ENCODE results near the gene LILRB3.
"Not testable (repeated sequence)": the region's sequence is repeated elsewhere in the genome, so short reads cannot be mapped to it uniquely, and the experiment has no call there.

LILRB3 gene

DNA sequence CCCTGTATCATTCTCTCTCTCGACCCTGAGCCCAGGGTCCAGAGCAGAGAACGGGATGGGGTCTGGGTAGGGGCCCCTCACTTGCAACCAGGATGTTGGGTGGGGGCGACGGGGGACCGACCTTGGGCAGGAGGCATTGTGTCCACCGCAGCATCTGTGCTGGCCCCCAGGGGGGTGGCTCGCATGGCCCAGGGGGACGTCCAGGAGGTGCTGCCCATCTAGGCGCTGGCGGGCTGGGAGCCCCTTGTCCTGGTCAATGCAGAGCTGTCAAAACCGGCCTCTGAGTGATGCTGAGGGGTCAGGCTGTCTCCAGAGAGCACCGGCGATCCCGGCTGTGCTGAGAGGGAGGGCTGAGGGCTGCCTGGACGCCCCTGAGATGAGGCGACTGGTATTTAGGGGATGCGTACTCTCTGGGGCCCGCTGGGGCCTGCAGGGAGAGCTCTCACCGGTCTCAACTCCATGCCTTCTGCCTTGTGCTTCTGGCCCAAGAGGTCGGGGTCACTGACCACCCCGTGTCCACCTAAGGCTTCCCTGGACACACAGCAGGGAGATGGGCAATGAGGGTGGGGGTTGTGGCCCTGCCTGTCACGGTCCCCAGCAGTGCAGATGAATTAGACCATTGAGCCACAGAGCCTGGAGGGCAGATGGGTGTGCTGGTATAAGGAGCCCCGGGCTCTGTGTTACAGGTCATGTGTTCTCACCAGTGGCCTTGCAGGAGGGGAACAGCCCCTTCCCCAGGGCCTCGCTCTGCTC is 13.6 kb downstream of the LILRB3 start:
- peak; percentile 60 for DNase-seq

DNA sequence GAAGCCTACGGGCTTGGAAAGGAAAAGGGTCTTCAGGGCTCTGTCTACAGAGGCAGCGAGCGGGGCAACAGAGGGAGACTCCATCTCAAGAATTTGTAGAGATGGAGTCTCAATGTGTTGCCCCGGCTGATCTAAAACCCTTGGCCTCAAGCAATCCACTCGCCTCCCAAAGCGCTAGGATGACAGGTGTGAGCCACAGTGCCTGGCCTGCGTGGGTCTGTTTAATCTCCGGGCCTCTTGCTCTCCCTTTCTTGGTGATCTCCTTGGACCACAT is 14.1 kb downstream of the LILRB3 start:
- no peak for DNase-seq

DNA sequence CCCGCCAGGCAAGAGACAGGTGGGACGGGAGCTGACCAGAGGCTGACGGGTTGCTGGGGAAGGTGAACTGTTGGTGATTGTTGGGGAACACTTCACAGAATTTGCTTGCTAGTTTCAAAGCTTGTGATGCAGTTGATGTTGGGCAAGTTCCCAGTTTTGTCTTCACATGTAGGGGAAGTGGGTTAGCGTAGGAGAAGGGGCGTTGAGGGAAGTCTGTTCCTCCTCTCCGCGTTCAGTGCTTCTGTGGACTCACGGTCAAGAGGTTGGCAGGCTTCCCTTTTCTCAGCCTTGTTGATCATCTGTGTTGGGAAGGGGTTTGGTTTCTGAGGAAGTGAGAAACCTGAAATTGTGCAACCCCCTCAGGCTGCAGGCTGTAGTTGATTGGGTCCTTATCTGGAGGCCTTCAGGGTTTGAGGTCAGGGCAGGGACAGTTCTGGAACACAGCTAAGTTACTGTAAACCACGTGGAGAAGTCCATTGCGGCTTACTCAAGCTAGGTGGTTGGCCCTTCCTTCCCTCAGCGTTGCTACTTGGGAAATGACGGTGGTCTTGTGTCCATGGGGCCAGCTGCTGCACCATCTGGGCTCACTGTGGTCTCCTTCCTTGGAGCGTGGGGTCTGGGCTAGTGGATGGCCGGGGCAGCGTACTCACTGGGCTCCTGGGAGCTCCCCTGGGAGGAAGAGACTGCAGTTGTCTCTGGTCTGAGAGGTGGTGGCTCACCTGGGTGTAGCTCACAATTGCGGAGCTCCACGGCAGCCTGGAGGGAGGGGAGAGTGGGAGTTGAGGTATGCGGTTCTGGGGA is 14.6 kb downstream of the LILRB3 start:
- DNase-seq: peak; percentile 38

DNA sequence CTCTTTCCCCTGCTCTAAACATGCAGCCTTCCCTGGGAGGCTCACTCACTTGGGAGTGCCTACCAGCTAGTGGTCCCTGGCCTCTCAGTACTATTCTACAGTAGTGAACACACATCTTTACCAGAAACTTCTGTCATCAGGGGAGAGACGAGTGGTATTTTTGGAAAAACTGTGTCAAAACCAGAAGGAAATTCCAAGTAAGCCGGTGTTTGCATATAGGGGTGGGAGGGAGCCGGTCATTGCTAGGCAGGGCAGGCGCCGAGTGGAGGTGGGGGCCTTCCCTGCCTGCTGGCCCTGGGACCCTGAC is 15.2 kb downstream of the LILRB3 start:
- DNase-seq: no peak

DNA sequence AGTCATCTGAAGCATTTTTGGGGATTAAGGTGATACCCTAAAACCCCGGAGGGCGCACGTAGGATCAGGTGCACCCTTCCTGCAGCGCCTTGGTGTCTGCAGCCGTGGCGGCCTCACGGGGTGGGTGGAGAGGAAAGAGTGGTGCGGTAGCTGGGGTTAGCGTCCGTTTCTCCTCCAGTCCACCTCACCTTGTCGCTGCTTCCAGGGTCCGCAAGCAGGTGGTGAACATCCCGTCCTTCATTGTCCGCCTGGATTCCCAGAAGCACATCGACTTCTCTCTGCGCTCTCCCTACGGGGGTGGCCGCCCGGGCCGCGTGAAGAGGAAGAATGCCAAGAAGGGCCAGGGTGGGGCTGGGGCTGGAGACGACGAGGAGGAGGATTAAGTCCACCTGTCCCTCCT is 15.6 kb downstream of the LILRB3 start:
- not testable (repeated sequence) for DNase-seq

DNA sequence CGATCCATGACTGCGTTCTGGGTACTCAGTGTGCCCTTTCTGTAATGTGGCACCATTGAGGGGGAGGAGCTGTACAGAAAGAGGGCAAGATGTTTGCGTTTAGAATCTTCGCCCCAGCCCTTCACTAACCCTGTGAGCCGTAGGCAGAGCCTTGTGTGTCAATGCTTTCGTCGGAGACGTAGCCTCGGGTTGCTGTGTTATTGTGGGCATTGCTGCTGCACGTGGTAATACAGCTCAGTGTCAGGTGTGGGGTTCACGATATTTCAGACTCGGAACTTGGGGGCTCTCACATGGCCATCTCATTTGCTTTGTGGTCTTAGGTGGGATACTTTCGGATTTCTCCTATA is 16.0 kb downstream of the LILRB3 start:
- no peak for DNase-seq

DNA sequence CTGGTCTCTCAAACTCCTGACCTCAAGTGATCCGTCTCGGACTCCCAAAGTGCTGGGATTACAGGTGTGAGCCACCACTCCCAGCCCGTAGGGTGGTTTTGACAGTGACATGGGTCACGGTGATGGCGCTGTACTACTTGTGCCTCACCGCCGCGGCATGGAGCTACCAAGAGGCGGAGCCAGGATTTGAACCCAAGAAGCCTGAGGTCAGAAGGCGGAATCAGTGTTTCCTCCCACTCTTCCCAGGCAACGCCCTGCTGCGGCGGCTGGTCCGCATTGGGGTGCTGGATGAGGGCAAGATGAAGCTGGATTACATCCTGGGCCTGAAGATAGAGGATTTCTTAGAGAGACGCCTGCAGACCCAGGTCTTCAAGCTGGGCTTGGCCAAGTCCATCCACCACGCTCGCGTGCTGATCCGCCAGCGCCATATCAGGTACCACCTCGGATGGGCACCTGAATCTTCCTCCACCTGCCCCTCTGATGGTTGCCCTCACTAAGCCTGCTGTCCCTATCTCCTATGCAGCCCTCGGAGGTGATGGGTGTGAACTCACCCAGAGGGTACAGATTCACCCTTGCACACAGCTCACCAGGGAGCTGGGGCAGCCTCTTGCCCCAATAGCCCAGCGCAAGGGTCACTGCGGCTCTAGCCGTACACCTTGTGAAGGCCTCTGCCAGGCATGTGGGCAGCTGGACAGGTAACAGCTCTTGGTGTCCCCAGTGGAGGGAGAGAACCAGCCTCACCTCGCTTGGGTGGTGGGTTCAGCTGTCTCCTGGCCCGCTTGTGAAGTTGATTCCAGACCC is 16.6 kb downstream of the LILRB3 start:
- no peak for DNase-seq

DNA sequence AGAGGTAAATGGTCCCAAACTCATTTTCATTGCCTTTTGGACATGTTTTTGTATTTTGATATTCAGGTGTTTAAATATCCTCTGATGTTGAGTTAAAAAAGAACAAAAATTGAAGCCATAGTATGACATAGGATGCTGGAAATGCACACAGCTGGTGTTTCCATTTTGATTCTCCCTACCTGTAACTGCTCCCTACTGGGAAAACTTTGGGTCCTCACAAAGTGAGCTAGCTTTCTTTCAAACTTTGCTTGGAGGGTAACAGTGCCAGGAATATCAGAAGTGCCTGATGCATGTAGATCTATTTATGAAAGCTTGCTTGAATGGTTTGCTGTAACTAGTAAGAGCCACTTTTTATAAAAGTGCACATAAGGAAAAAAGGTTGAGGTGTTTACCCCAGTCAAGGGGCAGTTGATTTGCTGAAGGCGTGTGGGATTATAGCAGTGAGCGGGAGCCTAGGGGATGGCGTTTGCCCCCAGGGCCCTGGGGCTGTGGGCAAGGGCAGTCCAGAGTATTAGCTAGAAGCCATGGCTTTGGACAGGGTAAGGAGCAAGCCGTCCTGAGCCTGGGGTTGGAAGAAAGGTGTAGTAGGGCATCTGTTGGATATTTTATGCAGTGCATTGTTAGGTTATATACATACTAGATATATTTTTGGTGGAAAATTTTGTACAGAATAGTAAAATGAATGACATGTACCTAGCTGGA is 17.9 kb downstream of the LILRB3 start:
- no peak for DNase-seq

DNA sequence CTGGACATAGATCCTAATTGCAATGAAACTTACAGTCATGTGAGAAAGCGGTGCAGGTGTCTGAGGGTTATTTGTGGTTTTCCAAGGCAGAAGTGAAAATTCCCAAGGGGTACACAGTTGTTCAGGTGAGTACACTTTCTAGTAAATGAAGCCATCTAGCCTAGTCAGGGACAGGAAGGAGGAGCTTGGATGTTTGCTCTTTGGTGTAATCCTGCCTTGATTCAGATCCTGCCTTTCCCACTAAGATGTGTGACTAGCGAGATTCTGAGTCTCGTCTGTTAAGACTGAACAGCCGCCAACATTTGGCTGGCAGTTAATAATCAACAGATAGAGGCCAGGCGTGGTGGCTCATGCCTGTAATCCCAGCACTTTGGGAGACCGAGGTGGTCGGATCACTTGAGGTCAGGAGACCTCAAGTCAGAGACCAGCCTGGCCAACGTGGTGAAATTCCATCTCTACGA is 19.6 kb downstream of the LILRB3 start:
- no peak for DNase-seq

DNA sequence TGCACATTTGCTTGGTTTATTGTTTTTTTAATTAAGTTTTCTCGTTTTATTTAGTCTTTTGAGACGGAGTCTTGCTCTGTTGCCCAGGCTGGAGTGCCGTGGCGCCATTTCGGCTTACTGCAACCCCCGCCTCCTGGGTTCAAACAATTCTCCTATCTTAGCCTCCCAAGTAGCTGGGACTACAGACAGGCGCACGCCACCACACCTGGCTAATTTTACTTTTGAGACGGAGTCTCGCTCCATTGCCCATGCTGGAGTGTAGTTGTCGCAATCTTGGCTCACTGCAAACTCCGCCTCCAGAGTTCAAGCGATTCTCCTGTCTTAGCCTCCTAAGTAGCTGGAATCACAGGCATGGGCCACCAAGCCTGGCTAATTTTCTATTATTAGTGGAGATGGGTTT is 20.8 kb downstream of the LILRB3 start:
- DNase-seq: no peak

DNA sequence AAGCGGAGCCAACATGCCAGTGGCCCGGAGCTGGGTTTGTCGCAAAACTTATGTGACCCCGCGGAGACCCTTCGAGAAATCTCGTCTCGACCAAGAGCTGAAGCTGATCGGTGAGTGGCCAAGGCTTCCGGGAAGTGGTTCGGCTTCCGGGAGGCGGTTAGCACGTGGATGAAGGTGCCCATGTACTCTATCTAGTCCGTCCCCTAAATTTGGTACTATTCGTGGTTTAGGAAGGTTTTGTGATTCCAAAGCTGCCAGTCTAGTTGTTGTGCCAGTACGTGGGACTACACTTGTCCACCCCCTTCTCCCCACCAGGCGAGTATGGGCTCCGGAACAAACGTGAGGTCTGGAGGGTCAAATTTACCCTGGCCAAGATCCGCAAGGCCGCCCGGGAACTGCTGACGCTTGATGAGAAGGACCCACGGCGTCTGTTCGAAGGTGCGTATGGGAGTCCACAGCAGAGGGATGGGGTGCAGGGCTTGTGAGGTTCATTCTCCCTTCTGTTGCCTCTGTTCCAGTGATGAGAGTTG is 21.6 kb downstream of the LILRB3 start:
- DNase-seq: no peak

DNA sequence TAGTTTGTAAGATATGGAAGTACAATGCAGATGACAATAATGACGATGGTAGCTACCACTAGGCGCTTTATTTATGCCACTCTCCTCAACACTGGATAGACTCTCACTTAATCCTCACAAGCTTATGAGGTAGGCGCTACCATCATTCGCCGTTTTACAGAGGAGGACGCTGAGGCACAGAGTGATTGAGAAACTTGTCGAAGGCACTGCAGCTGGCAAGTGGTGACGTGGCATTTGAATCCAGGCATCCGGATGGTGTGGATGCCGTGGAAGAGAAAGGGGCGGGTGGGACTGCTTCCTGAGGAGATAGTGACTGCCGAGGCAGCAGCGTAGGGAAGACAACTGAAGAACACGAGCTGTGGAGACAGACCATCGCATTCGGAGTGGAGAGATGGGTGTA is 23.4 kb downstream of the LILRB3 start:
- DNase-seq: peak; percentile 16

DNA sequence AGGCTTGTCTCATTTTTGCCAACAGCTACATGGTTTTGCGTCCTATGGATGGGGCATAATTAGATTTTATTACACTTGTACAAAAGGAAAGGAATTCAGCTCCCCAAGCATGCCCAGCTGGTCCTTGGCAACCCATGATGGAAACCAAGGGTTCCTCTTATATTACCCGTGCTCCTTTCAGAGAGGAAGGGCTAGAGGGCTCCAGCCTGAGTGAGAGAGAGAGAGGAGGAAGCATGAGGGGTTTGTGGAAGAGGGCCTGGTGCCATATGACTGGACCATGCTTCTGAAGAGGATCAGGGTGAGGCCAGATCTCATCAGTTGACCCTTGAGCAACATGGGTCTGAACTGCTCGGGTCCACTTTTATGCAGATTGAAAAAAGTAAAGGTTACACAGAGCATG is 25.7 kb downstream of the LILRB3 start:
- DNase-seq: no peak

DNA sequence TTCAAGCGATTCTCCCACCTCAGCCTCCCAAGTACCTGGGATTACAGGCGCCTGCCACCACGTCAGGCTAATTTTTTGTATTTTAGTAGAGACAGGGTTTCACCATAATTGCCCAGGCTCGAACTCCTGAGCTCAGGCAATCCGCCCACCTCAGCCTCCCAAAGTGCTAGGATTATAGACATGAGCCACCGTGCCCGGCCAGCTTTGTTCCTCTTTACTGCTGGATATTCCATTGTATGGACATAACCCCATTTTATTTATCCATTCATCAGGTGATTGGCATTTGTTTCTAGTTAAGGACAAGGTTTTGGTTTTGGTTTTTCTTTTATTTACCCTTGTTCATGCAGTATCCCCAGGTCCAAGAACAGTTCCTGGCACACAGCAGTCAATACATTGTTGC is 26.3 kb downstream of the LILRB3 start:
- DNase-seq: no peak

DNA sequence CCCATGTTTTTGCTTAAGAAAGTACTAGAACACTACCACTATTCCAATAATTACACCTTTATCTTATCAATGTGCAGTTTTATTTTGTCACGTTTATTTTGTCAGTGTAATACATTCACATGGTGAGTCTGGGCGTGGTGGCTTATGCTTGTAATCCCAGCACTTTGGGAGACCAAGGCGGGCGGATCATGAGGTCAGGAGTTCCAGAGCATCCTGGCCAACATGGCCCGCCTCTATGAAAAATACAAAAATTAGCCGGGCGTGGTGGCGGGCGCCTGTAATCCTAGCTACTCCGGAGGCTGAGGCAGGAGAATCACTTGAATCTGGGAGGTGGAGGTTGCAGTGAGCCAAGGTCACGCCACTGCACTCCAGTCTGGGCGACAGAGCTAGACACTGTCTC is 28.3 kb downstream of the LILRB3 start:
- not testable (repeated sequence) for DNase-seq

DNA sequence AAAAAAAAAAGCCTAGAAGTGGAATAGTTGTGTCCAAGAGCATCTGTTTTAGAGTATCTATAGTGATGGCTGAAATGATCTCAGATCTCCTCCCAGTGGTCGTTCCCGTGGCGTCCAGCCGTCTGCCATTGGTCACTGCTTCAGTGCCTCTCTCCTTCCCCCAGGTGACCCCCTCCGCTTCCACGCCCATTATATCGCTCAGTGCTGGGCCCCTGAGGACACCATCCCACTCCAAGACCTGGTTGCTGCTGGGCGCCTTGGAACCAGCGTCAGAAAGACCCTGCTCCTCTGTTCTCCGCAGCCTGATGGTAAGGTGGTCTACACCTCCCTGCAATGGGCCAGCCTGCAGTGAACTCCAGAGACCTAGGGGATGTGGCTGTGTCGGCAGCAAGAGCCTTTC is 29.8 kb downstream of the LILRB3 start:
- no peak for DNase-seq

DNA sequence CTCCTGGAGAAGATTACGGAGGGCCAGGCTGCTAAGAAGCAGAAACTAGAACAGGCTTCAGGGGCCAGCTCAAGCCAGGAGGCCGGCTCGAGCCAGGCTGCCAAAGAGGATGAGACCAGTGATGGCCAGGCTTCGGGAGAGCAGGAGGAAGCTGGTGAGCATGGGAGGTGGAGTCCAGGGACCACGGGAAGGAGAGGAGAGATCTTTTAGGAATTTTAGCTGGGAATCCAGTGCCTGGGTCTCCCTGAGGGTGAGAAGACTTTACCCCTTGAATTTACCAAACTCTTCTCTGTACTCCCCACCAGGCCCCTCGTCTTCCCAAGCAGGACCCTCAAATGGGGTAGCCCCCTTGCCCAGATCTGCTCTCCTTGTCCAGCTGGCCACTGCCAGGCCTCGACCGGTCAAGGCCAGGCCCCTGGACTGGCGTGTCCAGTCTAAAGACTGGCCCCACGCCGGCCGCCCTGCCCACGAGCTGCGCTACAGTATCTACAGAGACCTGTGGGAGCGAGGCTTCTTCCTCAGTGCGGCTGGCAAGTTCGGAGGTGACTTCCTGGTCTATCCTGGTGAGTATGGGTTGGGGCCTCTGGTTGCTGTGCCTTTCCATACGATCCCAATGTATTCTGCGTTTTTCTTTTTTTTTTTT is 30.9 kb downstream of the LILRB3 start:
- DNase-seq: no peak

DNA sequence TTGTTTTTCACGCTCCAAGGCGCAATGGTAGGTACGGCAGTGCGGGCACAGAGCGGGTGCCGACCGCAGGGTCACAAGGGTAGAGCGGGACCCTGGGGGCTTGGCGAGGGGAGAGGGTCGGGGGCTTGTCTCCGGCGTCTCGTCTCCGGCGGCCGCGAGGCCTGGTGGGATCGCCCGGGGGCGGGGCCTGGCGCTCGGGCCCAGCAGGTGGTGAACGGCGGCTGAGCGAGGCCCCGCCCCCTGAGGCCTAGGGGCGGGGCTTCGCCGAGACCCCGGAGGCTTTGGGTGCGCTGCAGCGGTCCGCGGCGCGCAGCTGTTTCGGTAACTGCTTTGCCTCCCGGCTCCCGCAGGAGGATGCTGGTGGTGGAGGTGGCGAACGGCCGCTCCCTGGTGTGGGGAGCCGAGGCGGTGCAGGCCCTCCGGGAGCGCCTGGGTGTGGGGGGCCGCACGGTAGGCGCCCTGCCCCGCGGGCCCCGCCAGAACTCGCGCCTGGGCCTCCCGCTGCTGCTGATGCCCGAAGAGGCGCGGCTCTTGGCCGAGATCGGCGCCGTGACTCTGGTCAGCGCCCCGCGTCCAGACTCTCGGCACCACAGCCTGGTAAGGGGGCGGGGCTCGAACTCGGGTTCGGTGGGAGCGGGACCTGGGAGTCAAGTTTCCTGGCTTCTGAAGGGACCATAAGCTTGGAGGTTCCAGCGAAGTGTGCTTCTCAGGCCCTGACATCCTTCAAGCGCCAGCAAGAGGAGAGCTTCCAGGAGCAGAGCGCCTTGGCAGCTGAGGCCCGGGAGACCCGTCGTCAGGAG is 31.6 kb downstream of the LILRB3 start, which contains the start of gene TSEN34:
TSEN34 (plus strand) TSS at position 298 of the 800 bp plus-strand sequence; CDS start at position 355, 57 bp downstream.
- DNase-seq: peak; percentile 93

DNA sequence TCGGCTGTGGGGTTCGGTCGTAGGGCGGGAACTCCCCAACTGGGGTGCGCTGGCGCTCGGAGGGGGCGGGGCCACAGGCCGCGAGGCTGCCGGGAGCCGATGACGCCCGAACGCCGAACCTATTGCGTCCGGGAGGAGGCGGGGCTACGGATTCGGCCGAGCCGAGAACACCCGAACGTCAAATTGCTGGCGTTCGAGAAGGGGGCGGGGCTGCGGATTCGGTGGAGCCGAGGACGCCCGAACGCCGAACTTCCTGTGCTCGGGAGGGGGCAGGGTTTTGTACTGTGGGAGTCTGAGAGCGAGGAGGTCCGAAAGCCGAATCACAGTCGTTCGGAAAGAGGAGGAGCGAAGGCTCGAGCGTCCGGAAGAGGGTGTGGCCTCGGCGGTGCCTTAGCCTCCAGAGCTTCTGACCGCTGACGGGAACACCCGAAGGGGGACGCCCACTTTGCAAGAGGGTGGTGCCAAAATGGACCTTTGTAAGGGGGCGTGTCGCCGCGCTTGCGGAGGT is 32.2 kb downstream of the LILRB3 start:
- DNase-seq: peak; percentile 100

DNA sequence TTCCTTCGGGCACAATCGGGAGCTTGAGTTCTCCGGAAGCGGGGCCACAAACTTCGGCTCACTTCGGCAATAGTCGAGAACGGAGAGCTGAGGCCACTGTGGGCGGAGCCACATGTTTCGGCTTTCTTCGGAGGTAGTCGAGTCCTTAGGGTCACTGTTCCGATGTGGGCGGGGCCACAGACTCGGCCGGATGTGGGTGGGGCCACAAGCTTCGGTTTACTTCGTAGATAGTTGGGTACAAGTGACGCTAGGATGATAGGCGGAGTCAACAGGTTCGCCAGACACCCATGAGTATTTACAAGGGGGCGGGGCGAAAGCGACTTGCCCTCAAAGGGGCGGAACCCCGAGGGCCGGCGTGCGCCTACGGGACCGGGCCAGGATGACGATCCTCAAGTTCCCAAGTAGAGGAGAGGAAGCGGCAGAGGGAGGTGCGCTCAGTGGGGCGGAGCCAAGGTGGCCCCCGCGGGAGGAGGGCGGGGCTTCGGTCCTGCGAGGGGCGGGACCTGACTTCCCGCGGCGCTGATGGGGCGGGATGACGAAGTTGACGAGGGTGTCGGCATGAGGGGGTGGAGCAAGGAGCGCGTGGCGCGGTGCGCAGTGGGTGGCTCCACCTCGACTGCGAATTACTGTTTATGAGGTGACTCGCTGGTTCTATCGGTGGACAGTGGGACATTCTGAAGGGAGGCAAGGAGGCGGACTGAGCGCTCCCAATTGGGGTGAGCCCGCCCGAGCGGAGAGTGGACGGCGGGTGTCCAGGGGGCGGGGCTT is 32.9 kb downstream of the LILRB3 start:
- peak; percentile 100 for DNase-seq
